HG02970 (cell line): ENCODE measurements around the gene NUAK2.

Experiments used
- ATAC-seq: cut with Tn5 transposase; IDR thresholded peaks from one replicate; pipeline ENCODE4 v1.9.1; 2021; ENCODE audit warnings: mild to moderate bottlenecking, moderate library complexity, moderate number of reproducible peaks; ENCODE audit not compliant: unreplicated experiment, low FRiP score

The NUAK2 gene

GRCh38 chr1:205279986-205280385, 41.6 kb downstream of the NUAK2 start:
- ATAC-seq: no peak

- no peak for ATAC-seq
Observed at GRCh38 chr1:205276689-205277065, 44.9 kb downstream of the NUAK2 start.

GRCh38 chr1:205275916-205276688, 45.4 kb downstream of the NUAK2 start:
- ATAC-seq: no peak

GRCh38 chr1:205275133-205275532, 46.4 kb downstream of the NUAK2 start:
- ATAC-seq: no peak

GRCh38 chr1:205274041-205274691, 47.4 kb downstream of the NUAK2 start:
- no peak for ATAC-seq

- ATAC-seq: no peak
Observed at GRCh38 chr1:205273551-205273982, 48.0 kb downstream of the NUAK2 start.

- ATAC-seq: no peak
Observed at GRCh38 chr1:205272536-205272935, 49.0 kb downstream of the NUAK2 start.

- no peak for ATAC-seq
Observed at GRCh38 chr1:205271745-205272144, 49.8 kb downstream of the NUAK2 start.

GRCh38 chr1:205271277-205271676, 50.3 kb downstream of the NUAK2 start:
- no peak for ATAC-seq

GRCh38 chr1:205270764-205271163, 50.8 kb downstream of the NUAK2 start:
- ATAC-seq: no peak

GRCh38 chr1:205270271-205270670, 51.3 kb downstream of the NUAK2 start:
- no peak for ATAC-seq

- ATAC-seq: no peak
Observed at GRCh38 chr1:205269711-205270110, 51.8 kb downstream of the NUAK2 start.

GRCh38 chr1:205268846-205269680, 52.5 kb downstream of the NUAK2 start:
- ATAC-seq: no peak

GRCh38 chr1:205267306-205267902, 54.1 kb downstream of the NUAK2 start:
- no peak for ATAC-seq

- no peak for ATAC-seq
Observed at GRCh38 chr1:205266611-205267305, 54.8 kb downstream of the NUAK2 start.

GRCh38 chr1:205263580-205264190, 57.9 kb downstream of the NUAK2 start:
- ATAC-seq: no peak

GRCh38 chr1:205262731-205263171, 58.8 kb downstream of the NUAK2 start:
- ATAC-seq: no peak

- no peak for ATAC-seq
Observed at GRCh38 chr1:205261946-205262691, 59.4 kb downstream of the NUAK2 start.
